HT1080 (cell line): ENCODE measurements around the gene NF1. TPM values are rescaled to one million over a fixed set of nuclear protein-coding genes. Genes with fewer than 3 reads are reported as not detected.
"Not testable (repeated sequence)": the region's sequence is repeated elsewhere in the genome, so short reads cannot be mapped to it uniquely, and the experiment has no call there.

Source experiments
- DNase-seq: peaks from one replicate; pipeline ENCODE4 v3.0.0-alpha.2; 2015; ENCODE audit warnings: low read depth
- polyA plus RNA-seq, 2 experiments: library from polyadenylated mRNA; depleted of rRNA; stranded (reverse); fragments of >200 nt; gene quantifications; 2 replicates each; pipeline ENCODE4 v1.2.3, GENCODE V29; 2015
- total RNA-seq: library from RNA; depleted of rRNA; stranded (reverse); fragments of >200 nt; shearing (Covaris generic); gene quantifications from 2 replicates; pipeline ENCODE4 v1.2.3, GENCODE V29; 2014; rRNA removed

Gene NF1, protein sequence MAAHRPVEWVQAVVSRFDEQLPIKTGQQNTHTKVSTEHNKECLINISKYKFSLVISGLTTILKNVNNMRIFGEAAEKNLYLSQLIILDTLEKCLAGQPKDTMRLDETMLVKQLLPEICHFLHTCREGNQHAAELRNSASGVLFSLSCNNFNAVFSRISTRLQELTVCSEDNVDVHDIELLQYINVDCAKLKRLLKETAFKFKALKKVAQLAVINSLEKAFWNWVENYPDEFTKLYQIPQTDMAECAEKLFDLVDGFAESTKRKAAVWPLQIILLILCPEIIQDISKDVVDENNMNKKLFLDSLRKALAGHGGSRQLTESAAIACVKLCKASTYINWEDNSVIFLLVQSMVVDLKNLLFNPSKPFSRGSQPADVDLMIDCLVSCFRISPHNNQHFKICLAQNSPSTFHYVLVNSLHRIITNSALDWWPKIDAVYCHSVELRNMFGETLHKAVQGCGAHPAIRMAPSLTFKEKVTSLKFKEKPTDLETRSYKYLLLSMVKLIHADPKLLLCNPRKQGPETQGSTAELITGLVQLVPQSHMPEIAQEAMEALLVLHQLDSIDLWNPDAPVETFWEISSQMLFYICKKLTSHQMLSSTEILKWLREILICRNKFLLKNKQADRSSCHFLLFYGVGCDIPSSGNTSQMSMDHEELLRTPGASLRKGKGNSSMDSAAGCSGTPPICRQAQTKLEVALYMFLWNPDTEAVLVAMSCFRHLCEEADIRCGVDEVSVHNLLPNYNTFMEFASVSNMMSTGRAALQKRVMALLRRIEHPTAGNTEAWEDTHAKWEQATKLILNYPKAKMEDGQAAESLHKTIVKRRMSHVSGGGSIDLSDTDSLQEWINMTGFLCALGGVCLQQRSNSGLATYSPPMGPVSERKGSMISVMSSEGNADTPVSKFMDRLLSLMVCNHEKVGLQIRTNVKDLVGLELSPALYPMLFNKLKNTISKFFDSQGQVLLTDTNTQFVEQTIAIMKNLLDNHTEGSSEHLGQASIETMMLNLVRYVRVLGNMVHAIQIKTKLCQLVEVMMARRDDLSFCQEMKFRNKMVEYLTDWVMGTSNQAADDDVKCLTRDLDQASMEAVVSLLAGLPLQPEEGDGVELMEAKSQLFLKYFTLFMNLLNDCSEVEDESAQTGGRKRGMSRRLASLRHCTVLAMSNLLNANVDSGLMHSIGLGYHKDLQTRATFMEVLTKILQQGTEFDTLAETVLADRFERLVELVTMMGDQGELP (N-terminal part only)
- total RNA-seq, result 12.7 and 17.5 TPM in 2 replicates
- 16.7 and 23.1 TPM in 2 replicates for polyA plus RNA-seq (2015; cell fraction: cytosol; rRNA removed)
- 43.5 and 47.3 TPM in 2 replicates for polyA plus RNA-seq (2015; cell fraction: nucleus; rRNA removed)

DNA sequence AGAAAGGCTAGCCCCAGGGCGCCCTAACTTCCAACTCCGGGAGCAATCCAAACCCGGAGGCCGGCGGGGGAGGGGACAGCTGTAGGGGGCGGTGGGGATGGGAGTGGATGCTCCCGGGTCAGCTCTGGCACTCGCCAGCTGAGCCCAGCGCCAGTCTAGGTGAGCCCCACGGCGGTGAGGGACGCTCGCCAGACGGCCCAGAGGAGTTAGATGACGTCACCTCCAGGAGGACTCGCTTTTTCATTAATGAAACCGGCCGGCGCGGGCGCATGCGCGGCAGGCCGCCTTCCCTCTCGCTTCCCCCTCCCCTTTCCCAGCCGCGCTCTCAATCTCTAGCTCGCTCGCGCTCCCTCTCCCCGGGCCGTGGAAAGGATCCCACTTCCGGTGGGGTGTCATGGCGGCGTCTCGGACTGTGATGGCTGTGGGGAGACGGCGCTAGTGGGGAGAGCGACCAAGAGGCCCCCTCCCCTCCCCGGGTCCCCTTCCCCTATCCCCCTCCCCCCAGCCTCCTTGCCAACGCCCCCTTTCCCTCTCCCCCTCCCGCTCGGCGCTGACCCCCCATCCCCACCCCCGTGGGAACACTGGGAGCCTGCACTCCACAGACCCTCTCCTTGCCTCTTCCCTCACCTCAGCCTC lies at the start of gene NF1:
Gene NF1 (plus strand): TSS at position 378 of the 636 bp plus-strand sequence. CDS start 333 bp downstream, outside the sequence.
- DNase-seq, result peak; percentile 95

DNA sequence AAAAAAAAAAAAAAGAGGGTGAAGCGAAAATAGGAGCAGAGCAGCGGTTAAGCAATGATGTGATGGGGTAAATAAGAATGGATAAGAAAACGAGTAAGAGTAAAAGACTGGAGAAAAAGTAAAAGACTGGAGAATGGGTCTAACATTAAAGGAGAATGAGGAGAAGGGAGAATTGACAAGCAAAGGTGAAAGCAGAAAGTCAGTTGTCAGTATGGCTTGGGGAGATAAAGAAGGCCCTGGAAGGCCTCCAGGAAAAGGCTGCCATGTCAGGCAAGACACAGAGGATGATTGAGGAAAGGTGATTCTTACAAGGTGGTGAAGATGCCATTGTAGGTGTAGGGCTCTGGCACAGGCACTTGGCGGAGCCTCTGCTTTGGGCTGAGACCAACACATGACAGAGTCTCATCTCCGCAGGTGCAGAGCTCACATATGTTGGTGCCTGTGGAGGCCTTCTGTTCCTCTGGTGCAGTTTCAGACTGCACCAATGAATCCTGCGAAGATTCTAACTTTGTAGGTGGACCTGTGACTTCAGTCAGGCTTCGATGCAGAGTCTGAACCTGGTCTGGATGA lies 47.8 kb upstream of the NF1 start:
- DNase-seq, result not testable (repeated sequence)

DNA sequence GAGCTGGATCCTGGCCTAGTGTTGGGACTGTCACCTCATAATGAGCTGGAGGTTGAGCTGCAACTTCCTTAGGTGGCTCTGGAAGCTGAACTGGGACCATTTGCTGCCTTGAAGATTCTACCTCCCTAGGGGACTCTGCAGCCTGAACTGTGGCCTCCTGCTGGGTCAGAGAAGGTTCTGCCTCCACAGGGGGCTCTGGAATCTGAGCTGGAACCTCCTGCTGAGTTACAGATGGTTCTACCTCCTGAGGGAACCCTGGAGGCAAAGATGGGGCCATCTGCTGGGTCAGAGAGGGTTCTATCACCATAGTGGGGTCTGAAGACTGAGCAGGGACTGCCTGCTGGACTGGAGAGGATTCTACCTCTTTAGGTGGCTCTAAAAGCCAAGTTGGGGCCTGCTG lies 46.6 kb upstream of the NF1 start:
- DNase-seq, result no peak

DNA sequence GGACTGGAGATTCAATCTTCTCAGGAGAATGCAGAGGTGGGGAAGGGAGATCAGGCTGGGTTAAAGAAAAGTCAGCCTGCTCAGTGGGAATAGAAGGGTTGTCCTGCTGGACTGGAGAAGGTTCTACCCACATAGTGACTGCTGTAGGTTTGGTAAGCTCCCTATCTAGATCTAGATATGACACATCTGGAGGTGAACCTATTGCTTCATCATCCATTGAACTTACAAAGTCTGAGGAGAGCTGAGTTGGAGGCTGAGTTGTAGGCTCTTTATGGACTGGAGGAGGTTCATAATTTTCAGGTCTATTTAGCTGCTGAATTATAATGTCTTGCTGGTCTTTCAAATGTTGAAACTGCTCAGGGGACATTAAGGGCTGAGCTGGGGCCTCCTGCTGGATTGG lies 46.0 kb upstream of the NF1 start:
- DNase-seq, result no peak

DNA sequence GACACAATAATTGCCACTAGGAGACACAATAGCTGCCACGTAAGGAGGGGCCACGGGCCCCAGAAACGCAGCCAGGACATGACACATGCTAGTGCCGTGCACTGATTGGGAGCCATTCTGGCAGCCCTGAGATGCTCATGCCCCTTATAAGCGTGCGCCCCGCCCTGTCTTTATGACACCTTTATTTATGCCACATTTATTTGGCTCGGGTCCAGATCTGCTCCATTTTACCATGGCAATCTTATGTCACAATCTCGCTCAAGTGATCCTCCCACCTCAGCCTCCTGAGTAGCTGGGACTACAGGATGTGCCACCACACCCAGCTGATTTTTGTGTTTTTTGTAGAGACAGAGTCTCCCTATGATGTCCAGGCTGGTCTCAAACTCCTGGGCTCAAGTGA lies 43.8 kb upstream of the NF1 start:
- no peak for DNase-seq

DNA sequence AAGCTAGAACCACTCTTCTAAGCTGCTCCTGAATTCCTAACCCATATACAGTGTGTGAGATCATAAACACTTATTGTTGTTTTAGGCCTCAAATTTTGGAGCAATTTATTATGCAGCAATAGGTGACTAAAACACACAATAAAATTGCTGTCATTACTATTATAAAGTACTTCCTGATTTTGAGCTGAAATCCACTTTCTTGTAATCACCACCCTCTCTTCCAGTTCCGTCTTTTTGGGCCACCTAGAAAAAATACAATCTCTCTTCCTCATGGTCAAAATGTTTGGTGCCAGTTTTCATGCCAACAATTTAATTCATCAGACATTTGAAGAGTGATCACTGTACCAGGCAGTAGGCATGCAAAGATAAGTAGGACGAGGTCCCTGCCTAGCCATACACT lies 43.3 kb upstream of the NF1 start:
- no peak for DNase-seq

DNA sequence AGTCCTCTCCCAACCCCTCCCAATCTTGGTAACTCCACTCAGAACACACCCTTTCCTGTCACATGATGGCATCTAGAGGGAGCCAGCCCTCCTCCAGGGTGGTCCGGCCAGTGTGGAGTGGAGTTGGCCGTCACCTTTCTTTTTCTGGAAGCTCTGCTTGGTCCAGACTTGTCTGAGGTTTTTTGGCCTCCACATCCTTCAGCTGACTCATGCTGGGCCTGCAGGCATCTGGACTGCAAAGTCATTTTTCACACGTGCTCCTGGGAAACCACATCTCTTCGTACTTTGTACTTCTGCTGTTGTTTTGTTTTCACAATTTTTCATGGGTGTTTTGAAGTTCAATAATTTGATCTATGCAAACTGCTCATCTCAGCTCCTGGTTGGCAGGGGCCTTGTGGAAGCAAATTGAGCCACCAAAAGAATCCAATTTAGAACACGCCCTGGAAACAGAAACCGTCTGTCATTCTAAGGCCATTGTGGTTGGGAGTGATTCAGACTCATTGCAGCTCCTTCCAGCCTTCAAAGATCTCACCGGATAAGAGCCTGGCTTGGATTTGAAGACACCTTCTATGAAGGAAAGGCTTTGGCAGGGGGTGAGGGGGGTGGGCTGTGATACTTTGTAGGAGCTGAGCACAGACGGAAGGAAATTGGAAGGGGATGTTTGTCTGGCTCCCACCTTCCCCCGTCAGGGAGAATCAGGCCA lies 42.4 kb upstream of the NF1 start:
- peak; percentile 98 for DNase-seq

DNA sequence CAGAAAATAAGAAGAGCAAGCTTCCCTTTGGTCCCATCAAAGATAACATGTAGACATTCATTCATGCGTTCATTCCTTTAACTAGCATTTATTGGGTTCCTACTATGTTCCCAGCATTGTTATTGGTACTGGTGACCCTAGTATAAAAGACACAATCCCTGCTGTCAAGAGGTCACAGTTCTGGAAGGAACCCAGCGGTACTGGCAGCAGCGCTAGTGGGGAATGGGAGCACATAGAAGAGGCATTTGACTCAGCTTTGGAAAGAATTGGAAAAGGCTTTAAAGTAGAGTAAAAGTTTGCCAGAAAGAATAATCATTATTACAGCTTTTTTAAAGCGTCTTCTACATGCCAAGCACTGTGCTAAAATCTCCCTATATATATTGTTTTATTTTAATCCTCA lies 41.7 kb upstream of the NF1 start:
- DNase-seq, result no peak

DNA sequence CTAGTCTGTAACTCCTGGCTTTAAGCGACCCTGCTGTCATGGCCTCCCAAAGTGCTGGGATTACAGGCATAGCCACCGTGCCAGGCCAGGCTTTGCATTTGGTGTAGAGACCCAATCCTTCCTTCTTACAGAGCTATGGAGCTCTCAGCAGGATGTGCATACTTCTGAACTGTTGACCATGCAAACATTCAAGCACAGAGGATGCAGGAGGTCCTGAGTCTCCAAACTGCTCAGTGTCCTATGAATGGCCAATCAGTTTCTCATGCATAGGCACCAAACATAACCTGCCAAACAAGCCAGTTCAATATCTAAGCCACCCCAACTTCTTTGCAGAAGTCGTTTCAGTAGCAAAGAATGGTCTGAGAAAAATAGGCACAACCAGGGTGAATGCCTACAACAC lies 40.0 kb upstream of the NF1 start:
- no peak for DNase-seq

DNA sequence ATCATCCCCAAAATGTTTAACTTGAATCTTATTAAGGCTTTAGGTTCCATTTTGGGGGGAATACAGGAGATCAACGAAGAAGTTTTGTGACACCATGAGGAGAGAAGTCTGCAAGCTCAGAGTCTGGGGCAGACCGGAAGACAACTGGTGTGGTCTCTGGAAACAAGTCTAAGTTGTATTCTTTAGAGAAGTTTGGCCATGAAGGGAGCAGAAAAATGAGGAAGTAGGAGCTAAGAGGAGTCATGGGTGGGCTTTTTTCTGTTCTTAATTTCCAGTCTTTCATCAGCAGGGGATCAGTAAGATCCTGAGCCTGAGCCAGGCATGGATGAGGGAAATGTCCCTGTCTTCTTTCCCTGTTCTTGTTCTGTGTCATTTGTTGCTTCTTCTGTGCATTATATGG lies 35.8 kb upstream of the NF1 start:
- no peak for DNase-seq

DNA sequence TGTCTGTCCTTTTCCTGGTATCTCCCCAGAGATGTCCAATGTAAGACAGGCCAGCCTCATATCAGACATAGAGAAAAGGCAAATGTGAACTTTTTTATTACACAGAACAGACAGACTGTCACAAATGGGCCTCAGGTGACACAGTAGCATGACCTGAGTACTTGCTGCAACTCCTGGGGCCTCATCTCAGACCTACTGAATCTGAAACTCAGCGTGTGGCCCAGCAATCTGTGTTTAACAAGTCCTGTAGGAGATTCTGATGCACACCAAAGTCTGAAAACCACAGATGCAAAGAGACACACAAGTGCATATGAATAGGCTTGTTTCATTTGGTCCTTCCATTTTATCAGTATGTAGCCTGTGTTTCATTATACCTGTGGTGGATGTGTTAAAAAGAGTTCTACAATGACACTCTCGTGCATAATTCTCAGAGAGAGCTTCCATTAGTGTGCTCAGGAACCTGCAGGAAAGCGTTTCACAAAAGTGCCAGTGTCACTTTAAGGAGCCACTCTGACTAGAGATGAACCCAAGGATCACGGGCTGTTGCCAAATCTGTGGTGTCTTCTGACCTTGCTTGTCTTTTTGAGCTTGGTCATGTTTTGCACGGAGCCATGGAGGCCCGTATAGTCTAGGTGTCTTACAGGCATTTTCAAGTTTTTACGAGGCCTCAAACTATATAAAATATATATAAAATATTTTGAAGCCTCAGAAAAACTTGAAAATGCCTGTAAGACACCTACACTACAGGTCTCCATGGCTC lies 33.8 kb upstream of the NF1 start:
- no peak for DNase-seq

DNA sequence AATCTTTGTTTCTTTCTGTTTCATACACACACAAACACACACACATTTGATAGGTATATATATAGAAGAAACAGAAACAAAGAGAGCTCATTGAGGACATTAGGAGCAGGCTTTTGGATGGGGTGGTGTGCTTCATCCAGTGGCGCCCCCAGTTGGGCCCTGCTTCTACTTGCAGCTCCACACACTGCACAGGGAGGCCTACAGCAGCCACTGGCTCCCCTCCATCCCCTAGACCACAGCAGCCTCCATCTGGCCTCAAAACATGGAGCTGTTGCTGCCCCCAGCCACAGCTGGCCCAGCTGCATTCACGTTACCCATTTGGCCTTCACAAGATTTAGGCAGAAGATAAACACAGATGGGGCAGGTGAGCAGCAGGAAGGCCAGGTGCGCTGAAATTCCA lies 33.1 kb upstream of the NF1 start:
- no peak for DNase-seq

DNA sequence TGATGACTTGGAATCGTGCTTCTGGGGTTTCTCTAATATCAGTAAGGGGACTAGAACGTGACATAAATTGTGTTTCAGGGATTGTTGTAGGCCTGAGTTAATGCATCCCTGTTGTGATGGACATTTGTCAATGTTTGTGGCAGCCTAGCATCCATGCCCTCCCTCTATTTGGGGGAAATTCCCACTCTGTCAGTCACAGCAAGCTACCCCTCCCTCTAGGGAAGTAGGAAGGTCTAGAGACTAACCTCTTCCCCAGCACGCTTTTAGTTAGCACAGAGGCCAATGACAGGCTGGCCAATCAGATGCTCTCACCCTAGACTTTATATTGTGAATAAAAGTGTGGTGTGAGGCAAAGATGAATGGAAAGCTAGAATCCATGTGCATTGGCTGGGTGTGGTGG lies 32.4 kb upstream of the NF1 start:
- DNase-seq, result no peak

DNA sequence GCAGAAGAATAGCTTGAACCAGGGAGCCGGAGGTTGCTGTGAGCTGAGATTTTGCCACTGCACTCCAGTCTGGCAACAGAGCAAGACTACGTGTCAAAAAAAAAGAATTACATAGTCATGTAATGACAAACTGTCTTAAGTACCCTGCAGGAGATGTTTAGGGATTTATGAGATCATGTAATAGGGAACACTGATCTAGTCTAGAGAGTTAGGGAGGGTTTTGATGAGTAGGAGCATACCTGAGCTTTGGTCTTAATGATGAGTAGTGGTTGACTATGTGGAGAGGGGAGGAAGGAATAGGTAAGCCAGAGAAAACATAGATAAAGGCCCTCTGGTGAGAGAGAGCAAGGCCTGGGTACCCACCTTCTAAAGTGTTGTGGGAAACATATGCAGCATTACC lies 30.1 kb upstream of the NF1 start:
- no peak for DNase-seq

DNA sequence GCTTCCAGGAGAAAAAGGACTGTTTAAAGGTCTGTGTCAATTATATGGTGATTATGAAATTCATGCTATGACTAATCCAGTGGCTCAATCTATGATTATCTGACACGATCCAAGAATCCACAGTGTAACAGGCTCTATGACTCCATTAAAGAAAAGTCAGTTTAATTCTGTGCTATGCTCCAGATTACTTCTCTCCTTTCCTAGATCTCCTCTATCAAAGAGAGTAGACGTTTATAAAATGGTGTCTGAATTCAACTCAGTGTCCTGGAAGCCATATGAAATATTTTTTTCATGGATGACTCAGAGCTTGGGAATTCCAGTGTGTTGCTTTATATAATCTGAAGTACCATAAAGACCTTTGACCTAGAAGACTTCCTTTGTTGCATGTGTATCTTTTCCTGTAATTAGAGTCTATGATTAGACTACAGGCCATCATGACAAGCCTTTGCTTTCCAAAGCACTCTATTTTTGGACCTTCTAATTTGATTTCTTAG lies 27.0 kb upstream of the NF1 start:
- peak; percentile 95 for DNase-seq

DNA sequence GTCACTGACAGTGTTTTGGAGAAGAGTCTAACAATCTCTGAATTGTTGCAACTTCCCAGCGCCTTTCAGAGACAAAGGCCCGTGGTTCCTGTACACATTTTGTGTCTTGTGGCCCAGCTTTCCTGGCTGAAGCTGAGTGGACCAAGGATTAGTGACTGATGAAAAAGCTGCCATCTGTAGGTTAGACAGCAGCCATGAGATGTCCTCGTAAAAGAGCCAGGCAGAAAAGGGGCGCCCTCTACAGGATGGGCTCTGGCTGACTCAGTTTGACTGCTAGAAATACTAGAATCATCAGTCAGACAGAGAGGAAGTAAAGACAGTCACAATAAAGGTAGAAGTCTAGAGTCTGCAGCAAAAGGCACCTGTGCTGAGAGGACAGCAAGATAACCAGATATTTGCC lies 26.5 kb upstream of the NF1 start:
- DNase-seq, result peak; percentile 70

DNA sequence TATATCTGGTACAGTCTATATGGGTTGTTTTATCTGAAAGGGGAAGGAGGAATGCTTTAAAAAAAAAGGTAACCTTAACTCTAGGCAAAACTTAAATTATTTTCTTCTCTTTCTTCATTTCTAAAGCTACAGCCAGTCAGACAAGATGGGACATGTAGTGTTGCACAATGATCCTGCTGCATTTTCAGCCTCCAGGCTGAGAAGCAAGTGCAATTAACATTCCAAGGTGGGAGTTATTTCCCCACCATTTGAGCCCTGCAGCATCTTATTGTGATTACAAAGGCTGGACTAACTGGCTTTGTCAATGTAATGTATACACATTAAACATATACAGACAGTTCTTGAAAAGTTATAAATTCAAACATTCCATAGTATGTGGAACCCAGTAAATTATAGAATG lies 22.6 kb upstream of the NF1 start:
- DNase-seq, result no peak

DNA sequence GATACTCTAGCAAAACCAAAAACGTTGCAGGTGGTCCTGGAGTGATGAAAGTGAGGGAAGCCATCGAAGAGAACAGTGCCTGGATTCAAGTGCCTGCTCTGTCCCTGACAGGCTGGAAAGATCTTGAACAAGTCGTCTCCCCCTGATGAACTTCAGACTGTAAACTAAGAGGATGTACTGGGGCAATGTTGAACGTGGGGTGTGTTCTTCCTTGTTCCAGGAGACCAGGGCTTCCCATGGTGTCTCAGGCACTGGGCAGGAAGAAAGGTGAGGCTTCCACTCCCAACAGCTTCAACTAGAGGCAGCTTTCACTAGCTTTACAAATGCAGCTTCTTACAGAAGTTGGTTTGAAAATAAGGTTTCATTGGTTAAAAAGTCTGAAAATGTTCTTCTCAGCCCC lies 21.4 kb upstream of the NF1 start:
- DNase-seq, result no peak
